ENCODE data around the gene MMP28. TPM values are rescaled to one million over a fixed set of nuclear protein-coding genes. Genes with fewer than 3 reads are reported as not detected.

The MMP28 gene
- total and polyA plus RNA-seq, 2 donors (not counting 1 experiment from before 2014, with no cell fraction given) = 0.15 to 2.0 TPM

DNA sequence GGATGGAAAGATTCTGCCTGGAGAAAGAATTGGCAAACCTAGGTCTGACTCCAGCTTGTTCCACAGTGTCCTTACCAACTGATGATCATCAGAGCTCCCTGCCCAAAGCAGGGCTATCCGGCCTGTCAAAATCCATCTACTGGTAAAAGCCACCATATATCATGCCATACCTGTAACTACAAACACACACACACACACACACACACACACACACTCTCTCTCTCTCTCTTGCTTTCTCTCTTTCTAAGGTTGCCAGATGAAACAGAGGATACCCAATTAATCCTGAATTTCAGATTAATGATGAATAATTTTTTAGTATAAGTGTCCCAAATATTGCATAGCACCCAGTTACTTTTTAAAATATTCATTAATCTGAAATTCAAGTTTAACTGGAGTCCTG, 1.5 kb upstream of the MMP28 start:
- Histone ChIP-seq H3K27me3 (replicated peaks in 1 of 4; ENCODE audit: control extremely low read depth in 1 of 4, control insufficient read depth in 3 of 4, insufficient read depth in 4 of 4, low read length in 3 of 4) (peaks cover 0 to 61% (median 31%) of the 10 kb centered on the region in 4 experiments), H3K79me2 (ENCODE audit: control insufficient read depth, insufficient read depth, low read length) (no peaks in the 10 kb centered on the region), H3K4me2 (replicated peaks; ENCODE audit: low read depth, low read length, poor library complexity, severe bottlenecking) (no peak overlapping the region), H3K27ac (ENCODE audit: low read length in 2 of 2) (no peak overlapping the region), H4K20me1 (ENCODE audit: control insufficient read depth, insufficient read depth, low read length, poor library complexity, severe bottlenecking) (no peaks in the 10 kb centered on the region), H3K9ac (ENCODE audit: low read length) (no peak overlapping the region), H3K4me3 (ENCODE audit: control extremely low read depth in 1 of 5, extremely low read depth in 1 of 5, insufficient read depth in 1 of 5, low read depth in 2 of 5, low read length in 4 of 5) (no peak overlapping the region), H3K4me1 (ENCODE audit: control insufficient read depth in 2 of 2, insufficient read depth in 2 of 2, low read length in 2 of 2) (peaks cover 28 to 30% of the 10 kb centered on the region in 2 donors), H3K36me3 (replicated peaks in 1 of 2; ENCODE audit: control extremely low read depth in 1 of 2, control insufficient read depth in 1 of 2, extremely low read depth in 1 of 2, insufficient read depth in 2 of 2, low read length in 1 of 2) (no peaks in the 10 kb centered on the region), H2AFZ (ENCODE audit: insufficient read depth, low read depth, low read length, poor library complexity, severe bottlenecking) (no peak overlapping the region), H3K9me3 (ENCODE audit: control extremely low read depth in 1 of 3, control insufficient read depth in 2 of 3, insufficient read depth in 1 of 3, low read length in 2 of 3) (no peaks in the 10 kb centered on the region)
- Mint-ChIP-seq H3K4me3 (peak overlapping the region; percentile 7), H3K27ac (no peak overlapping the region), H3K4me1 (peaks cover 32% of the 10 kb centered on the region), H3K9me3 (ENCODE audit: insufficient read depth) (no peaks in the 10 kb centered on the region), H3K27me3 (peaks cover 36% of the 10 kb centered on the region)
- no peak for ATAC-seq (ENCODE audit: low read depth)
- intact Hi-C loops (cut with micrococcal nuclease) = no loop called here
- ChIA-PET CTCF (interaction anchor here (1.1 to 7.0 kb wide), 3 partner anchors 12 to 37 kb away, joined by 3 to 62 read pairs (median 9); partner anchors contain the start of gene TAF15), POLR2A (interaction anchor here (0.6 to 2.8 kb wide), 4 partner anchors 12 to 691 kb away, joined by 3 to 6 read pairs (median 4); partner anchors contain the start of gene TAF15)
- TF ChIP-seq, protein P1, sequence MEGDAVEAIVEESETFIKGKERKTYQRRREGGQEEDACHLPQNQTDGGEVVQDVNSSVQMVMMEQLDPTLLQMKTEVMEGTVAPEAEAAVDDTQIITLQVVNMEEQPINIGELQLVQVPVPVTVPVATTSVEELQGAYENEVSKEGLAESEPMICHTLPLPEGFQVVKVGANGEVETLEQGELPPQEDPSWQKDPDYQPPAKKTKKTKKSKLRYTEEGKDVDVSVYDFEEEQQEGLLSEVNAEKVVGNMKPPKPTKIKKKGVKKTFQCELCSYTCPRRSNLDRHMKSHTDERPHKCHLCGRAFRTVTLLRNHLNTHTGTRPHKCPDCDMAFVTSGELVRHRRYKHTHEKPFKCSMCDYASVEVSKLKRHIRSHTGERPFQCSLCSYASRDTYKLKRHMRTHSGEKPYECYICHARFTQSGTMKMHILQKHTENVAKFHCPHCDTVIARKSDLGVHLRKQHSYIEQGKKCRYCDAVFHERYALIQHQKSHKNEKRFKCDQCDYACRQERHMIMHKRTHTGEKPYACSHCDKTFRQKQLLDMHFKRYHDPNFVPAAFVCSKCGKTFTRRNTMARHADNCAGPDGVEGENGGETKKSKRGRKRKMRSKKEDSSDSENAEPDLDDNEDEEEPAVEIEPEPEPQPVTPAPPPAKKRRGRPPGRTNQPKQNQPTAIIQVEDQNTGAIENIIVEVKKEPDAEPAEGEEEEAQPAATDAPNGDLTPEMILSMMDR (IDR thresholded peaks at IDR 0.05) = no peak
- TF ChIP-seq EZH2 (IDR thresholded peaks at IDR 0.05; ENCODE audit: borderline replicate concordance, insufficient read depth, low read depth, low read length, poor library complexity, severe bottlenecking) = no peak
- DNase-seq = no peak
- WGBS (ENCODE audit: insufficient coverage) = 82% methylated on average over 1 of the region's 1 CpG

DNA sequence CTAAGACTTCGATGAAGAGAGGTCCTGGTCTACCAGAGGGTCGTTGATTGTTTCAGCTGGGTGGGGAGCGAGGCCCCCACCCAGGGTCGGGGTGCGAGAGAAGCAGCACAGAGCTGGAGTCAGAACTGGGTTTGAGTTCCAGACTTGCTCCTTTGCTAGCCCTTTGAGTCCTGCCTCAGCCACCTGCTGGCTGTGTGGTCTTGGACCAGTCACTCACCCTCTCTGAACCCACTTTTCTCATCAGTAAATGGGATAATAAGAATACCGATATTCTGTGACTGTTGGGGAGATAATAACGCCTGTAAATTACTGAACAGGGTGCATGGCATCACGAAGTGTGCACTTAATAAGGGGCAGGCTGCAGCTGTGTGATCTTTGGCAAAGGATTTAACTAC, 427 bp upstream of the MMP28 start:
- Mint-ChIP-seq H3K4me3 (peak overlapping the region; percentile 86), H3K9me3 (ENCODE audit: insufficient read depth) (no peaks in the 10 kb centered on the region), H3K27ac (no peak overlapping the region), H3K4me1 (peaks cover 22% of the 10 kb centered on the region), H3K27me3 (peaks cover 41% of the 10 kb centered on the region)
- intact Hi-C loops (cut with micrococcal nuclease) = no loop called here
- H2AFZ ChIP-seq (ENCODE audit: insufficient read depth, low read depth, low read length, poor library complexity, severe bottlenecking) = peak overlapping the region; percentile 67
- peaks cover 0 to 69% (median 31%) of the 10 kb centered on the region in 4 experiments for H3K27me3 ChIP-seq (replicated peaks in 1 of 4; ENCODE audit: control extremely low read depth in 1 of 4, control insufficient read depth in 3 of 4, insufficient read depth in 4 of 4, low read length in 3 of 4)
- peak overlapping the region; percentile 62 for H3K9ac ChIP-seq (ENCODE audit: low read length)
- POLR2A ChIA-PET = interaction anchor here (0.6 to 2.8 kb wide), 3 partner anchors 9 to 76 kb away, joined by 3 to 11 read pairs (median 6); partner anchors contain the start of gene TAF15
- no peak overlapping the region for H3K27ac ChIP-seq (ENCODE audit: low read length in 2 of 2)
- ATAC-seq (ENCODE audit: low read depth) = no peak
- peaks cover 17 to 20% of the 10 kb centered on the region in 2 donors for H3K4me1 ChIP-seq (ENCODE audit: control insufficient read depth in 2 of 2, insufficient read depth in 2 of 2, low read length in 2 of 2)
- CTCF ChIA-PET = interaction anchor here (0.8 to 7.0 kb wide), 4 partner anchors 8 to 31 kb away, joined by 3 to 62 read pairs (median 4); no protein-coding TSS in a partner anchor
- H3K36me3 ChIP-seq (replicated peaks in 1 of 2; ENCODE audit: control extremely low read depth in 1 of 2, control insufficient read depth in 1 of 2, extremely low read depth in 1 of 2, insufficient read depth in 2 of 2, low read length in 1 of 2) = no peaks in the 10 kb centered on the region
- TF ChIP-seq EZH2 (IDR thresholded peaks at IDR 0.05; ENCODE audit: borderline replicate concordance, insufficient read depth, low read depth, low read length, poor library complexity, severe bottlenecking) = no peak
- peak overlapping the region in 4 of 5 experiments; percentile 8 to 61 (median 56) for H3K4me3 ChIP-seq (ENCODE audit: control extremely low read depth in 1 of 5, extremely low read depth in 1 of 5, insufficient read depth in 1 of 5, low read depth in 2 of 5, low read length in 4 of 5)
- 40% methylated on average over 8 of the region's 8 CpGs for WGBS (ENCODE audit: insufficient coverage)
- H3K79me2 ChIP-seq (ENCODE audit: control insufficient read depth, insufficient read depth, low read length) = no peaks in the 10 kb centered on the region
- no peak for DNase-seq
- H3K9me3 ChIP-seq (ENCODE audit: control extremely low read depth in 1 of 3, control insufficient read depth in 2 of 3, insufficient read depth in 1 of 3, low read length in 2 of 3) = no peaks in the 10 kb centered on the region
- H4K20me1 ChIP-seq (ENCODE audit: control insufficient read depth, insufficient read depth, low read length, poor library complexity, severe bottlenecking) = no peaks in the 10 kb centered on the region
- H3K4me2 ChIP-seq (replicated peaks; ENCODE audit: low read depth, low read length, poor library complexity, severe bottlenecking) = peak overlapping the region; percentile 91
